Astrocyte (in vitro differentiated cells and primary cell): ENCODE data around the gene EVI5L. TPM values are rescaled to one million over a fixed set of nuclear protein-coding genes. Genes with fewer than 3 reads are reported as not detected.
A peak's percentile ranks its signal among the peaks of the same experiment; 100 is the strongest.

Experiments
- DNase-seq: peaks from one replicate; pipeline ENCODE4 v3.0.0-alpha.2; 2010; ENCODE audit warnings: low read depth
- FAIRE-seq: peaks from 2 replicates; lab custom pipeline; 2011; peaks lifted over from hg19 to GRCh38; lab: Jason Lieb, UNC
- H2AFZ ChIP-seq: 2 replicates; pipeline ENCODE4 v1.6.0; 2012; ENCODE audit warnings: low read depth, low read length, inconsistent platforms
- H3K27ac ChIP-seq: 2 replicates; pipeline ENCODE4 v1.5.1; 2011; ENCODE audit warnings: low read depth, low read length, inconsistent platforms
- H3K27me3 ChIP-seq: 2 replicates; pipeline ENCODE4 v1.6.0; 2011; ENCODE audit warnings: low read length, inconsistent platforms; ENCODE audit not compliant: insufficient read depth
- H3K36me3 ChIP-seq: 2 replicates; pipeline ENCODE4 v1.5.1; 2011; ENCODE audit warnings: low read length, inconsistent platforms; ENCODE audit not compliant: insufficient read depth
- H3K4me1 ChIP-seq: 2 replicates; pipeline ENCODE4 v1.5.1; 2011; ENCODE audit warnings: low read length, inconsistent platforms; ENCODE audit not compliant: insufficient read depth
- H3K4me2 ChIP-seq: 2 replicates; pipeline ENCODE4 v1.6.0; 2012; ENCODE audit warnings: low read length, inconsistent platforms
- H3K4me3 ChIP-seq: 2 replicates; pipeline ENCODE4 v1.5.1; 2011; ENCODE audit warnings: low read depth, mild to moderate bottlenecking, low read length, inconsistent platforms; ENCODE audit not compliant: insufficient read depth
- H3K79me2 ChIP-seq: 2 replicates; pipeline ENCODE4 v1.6.0; 2012; ENCODE audit warnings: mild to moderate bottlenecking, low read length, inconsistent platforms; ENCODE audit not compliant: insufficient read depth
- H3K9ac ChIP-seq: 2 replicates; pipeline ENCODE4 v1.6.0; 2012; ENCODE audit warnings: mild to moderate bottlenecking, low read length, inconsistent platforms
- H3K9me3 ChIP-seq: 2 replicates; pipeline ENCODE4 v1.5.1; 2012; ENCODE audit warnings: low read depth, mild to moderate bottlenecking, low read length, inconsistent platforms; ENCODE audit not compliant: insufficient read depth
- H4K20me1 ChIP-seq: 2 replicates; pipeline ENCODE4 v1.6.0; 2012; ENCODE audit warnings: low read length, inconsistent platforms; ENCODE audit not compliant: insufficient read depth
- H3K27ac Mint-ChIP-seq: one replicate; pipeline ENCODE4 v1.8.0; 2021; ENCODE audit warnings: mild to moderate bottlenecking, mixed read lengths; ENCODE audit not compliant: unreplicated experiment
- H3K27me3 Mint-ChIP-seq: one replicate; pipeline ENCODE4 v1.8.0; 2021; ENCODE audit warnings: low read depth, mixed read lengths; ENCODE audit not compliant: unreplicated experiment
- H3K36me3 Mint-ChIP-seq: one replicate; pipeline ENCODE4 v1.8.0; 2021; ENCODE audit warnings: low read depth, mixed read lengths; ENCODE audit not compliant: unreplicated experiment
- H3K4me1 Mint-ChIP-seq: one replicate; pipeline ENCODE4 v1.8.0; 2021; ENCODE audit warnings: low read depth, mixed read lengths; ENCODE audit not compliant: unreplicated experiment
- H3K4me3 Mint-ChIP-seq: one replicate; pipeline ENCODE4 v1.8.0; 2021; ENCODE audit warnings: mild to moderate bottlenecking, moderate library complexity, mixed read lengths; ENCODE audit not compliant: unreplicated experiment
- H3K9me3 Mint-ChIP-seq: one replicate; pipeline ENCODE4 v1.8.0; 2021; ENCODE audit warnings: mild to moderate bottlenecking, mixed read lengths; ENCODE audit not compliant: unreplicated experiment
- EZH2 ChIP-seq: IDR thresholded peaks from 2 replicates; pipeline ENCODE4 v1.6.1; 2012; ENCODE audit warnings: mild to moderate bottlenecking, low read length, inconsistent platforms; ENCODE audit not compliant: insufficient read depth
- total RNA-seq: library from RNA; stranded (reverse); gene quantifications from 2 replicates; pipeline ENCODE4 v1.2.1, GENCODE V29; 2021
- TF ChIP-seq, protein P1 (sequence below): IDR thresholded peaks from 2 replicates; pipeline ENCODE4 v1.5.1; 2011; ENCODE audit warnings: low read depth, mild to moderate bottlenecking, inconsistent platforms, low read length, moderate library complexity; ENCODE audit not compliant: insufficient read depth

The EVI5L gene
- total RNA-seq, 1 donor from 2014 or later = 22.1 TPM

DNA sequence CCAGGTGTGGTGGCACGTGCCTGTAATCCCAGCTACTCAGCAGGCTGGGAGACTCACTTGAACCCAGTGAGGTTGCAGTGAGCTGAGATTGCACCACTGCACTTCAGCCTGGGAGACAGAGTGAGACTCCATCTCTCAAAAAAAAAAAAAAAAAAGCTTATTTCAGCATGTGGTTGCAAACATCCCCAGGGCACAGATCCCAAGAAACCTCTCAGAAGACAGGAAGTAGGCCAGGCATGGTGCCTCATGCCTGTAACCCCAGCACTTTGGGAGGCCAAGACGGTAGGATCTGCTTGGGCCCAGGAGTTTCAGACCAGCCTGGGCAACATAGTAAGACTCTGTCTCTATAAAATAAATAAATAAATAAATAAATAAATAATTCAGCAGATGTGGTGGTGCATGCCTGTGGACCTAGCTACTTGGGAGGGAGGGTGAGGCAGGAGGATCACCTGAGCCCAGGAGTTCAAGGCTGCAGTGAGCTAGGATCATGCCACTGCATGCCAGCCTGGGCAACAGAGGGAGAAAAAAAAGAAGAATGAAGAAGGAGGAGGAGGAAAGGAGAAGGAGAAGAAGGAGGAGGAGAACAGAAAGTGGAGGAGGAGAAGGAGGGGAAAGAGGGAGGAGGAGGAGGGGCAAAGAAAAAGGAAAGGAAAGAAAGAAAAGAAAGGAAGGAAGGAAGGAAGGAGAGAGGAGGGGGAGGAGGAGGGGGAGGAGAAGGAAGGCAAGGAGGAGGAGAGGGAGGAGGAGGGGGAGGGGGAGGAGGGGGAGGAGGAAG lies 54.0 kb downstream of the EVI5L start:
- H3K9ac ChIP-seq = no peak overlapping the region
- no peaks in the 10 kb centered on the region for H3K36me3 ChIP-seq
- TF ChIP-seq EZH2 = no peak
- TF ChIP-seq, protein P1, sequence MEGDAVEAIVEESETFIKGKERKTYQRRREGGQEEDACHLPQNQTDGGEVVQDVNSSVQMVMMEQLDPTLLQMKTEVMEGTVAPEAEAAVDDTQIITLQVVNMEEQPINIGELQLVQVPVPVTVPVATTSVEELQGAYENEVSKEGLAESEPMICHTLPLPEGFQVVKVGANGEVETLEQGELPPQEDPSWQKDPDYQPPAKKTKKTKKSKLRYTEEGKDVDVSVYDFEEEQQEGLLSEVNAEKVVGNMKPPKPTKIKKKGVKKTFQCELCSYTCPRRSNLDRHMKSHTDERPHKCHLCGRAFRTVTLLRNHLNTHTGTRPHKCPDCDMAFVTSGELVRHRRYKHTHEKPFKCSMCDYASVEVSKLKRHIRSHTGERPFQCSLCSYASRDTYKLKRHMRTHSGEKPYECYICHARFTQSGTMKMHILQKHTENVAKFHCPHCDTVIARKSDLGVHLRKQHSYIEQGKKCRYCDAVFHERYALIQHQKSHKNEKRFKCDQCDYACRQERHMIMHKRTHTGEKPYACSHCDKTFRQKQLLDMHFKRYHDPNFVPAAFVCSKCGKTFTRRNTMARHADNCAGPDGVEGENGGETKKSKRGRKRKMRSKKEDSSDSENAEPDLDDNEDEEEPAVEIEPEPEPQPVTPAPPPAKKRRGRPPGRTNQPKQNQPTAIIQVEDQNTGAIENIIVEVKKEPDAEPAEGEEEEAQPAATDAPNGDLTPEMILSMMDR = no peak
- DNase-seq = no peak
- H3K27me3 ChIP-seq = no peaks in the 10 kb centered on the region
- H2AFZ ChIP-seq = no peak overlapping the region
- FAIRE-seq = no peak
- H3K27ac Mint-ChIP-seq = no peak overlapping the region
- peaks cover 5% of the 10 kb centered on the region for H3K79me2 ChIP-seq
- no peaks in the 10 kb centered on the region for H3K4me1 Mint-ChIP-seq
- H4K20me1 ChIP-seq = no peaks in the 10 kb centered on the region
- no peaks in the 10 kb centered on the region for H3K27me3 Mint-ChIP-seq
- H3K4me3 ChIP-seq = no peak overlapping the region
- H3K9me3 ChIP-seq = peaks cover 4% of the 10 kb centered on the region
- no peaks in the 10 kb centered on the region for H3K9me3 Mint-ChIP-seq
- H3K36me3 Mint-ChIP-seq = no peaks in the 10 kb centered on the region
- no peak overlapping the region for H3K27ac ChIP-seq
- H3K4me1 ChIP-seq = peaks cover 6% of the 10 kb centered on the region
- peak overlapping the region; percentile 60 for H3K4me3 Mint-ChIP-seq
- no peak overlapping the region for H3K4me2 ChIP-seq

DNA sequence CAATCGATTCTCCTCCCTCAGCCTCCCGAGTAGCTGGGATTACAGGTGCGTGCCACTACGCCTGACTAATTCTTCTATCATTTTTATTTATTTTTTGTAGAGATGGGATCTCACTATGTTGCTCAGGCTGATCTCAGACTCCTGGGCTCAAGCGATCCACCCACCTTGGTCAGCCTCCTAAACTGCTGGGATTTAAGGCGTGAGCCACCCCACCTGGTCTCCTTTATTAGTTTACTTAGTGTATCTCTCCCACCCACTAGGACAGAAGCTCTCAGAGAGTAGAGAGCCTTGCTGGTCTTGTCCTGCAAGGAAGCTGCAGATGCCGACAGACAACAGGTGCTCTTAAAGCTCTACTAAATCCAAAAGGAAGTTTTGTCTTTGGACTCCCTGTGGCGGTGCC lies 55.8 kb downstream of the EVI5L start:
- Histone ChIP-seq H3K27ac (no peak overlapping the region), H3K36me3 (no peaks in the 10 kb centered on the region), H3K4me3 (no peak overlapping the region), H3K79me2 (peaks cover 7% of the 10 kb centered on the region), H4K20me1 (no peaks in the 10 kb centered on the region), H3K4me1 (peaks cover 7% of the 10 kb centered on the region), H3K27me3 (no peaks in the 10 kb centered on the region), H2AFZ (no peak overlapping the region), H3K9ac (no peak overlapping the region), H3K9me3 (peaks cover 4% of the 10 kb centered on the region), H3K4me2 (no peak overlapping the region)
- Mint-ChIP-seq H3K27ac (no peak overlapping the region), H3K27me3 (no peaks in the 10 kb centered on the region), H3K4me1 (no peaks in the 10 kb centered on the region), H3K9me3 (no peaks in the 10 kb centered on the region), H3K36me3 (no peaks in the 10 kb centered on the region), H3K4me3 (no peak overlapping the region)
- FAIRE-seq (no peak), DNase-seq (no peak)
- TF ChIP-seq, protein P1 = no peak
- TF ChIP-seq EZH2 = no peak
